Measurements from ENCODE around the gene EPHA6. TPM values are rescaled to one million over a fixed set of nuclear protein-coding genes. Genes with fewer than 3 reads are reported as not detected.
A peak's percentile ranks its signal among the peaks of the same experiment; 100 is the strongest.

EPHA6 gene
- total and polyA plus RNA-seq, 9 donors, result 0.07 to 0.62 (median 0.18) TPM

DNA sequence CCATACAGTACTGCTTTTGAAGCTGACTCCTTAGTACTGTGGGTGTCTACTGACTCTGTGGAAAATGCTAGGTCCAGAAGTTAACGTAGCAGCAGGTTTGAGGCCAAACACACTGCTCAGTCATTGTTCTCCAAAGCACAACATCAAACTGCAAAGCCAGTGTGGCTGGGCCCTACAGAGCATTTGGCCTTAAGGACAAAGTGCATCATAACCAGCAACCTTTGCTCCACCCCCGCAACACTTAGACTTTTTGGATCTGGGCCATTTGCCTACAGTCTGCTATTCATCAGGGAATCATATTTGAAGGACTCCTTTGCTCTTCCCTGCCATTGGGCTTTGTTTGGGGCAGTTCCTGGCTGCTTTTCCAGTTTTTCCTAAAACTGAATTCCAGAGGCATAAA lies 907.1 kb downstream of the EPHA6 start:
- 58% methylated on average over 2 of the region's 2 CpGs for WGBS (ENCODE audit: insufficient coverage)
- no peak for DNase-seq

DNA sequence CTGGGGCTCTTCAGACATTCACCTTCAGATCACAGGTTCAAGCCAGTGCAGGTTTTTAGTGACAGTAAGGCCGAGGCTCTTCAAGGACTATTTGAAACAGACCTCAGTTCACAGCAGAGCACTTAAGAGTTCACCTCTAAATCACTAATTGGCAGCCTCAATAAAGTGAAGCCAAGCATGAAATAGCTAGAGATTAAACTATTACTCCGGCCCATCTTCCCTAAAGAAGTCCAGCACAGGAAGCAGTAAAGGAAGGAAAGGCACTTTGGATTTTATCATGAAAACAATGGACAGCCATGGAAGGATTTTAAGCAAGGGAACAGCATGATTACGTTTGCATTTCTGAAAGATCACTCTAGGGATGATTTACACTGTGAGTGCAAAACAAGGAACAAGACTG lies 922.5 kb downstream of the EPHA6 start:
- no peak for DNase-seq
- Histone ChIP-seq H3K27me3 (ENCODE audit: control insufficient read depth, insufficient read depth, low read length) (no peaks in the 10 kb centered on the region), H3K36me3 (ENCODE audit: control insufficient read depth, insufficient read depth, low read length) (no peaks in the 10 kb centered on the region), H3K4me1 (ENCODE audit: control insufficient read depth, insufficient read depth, low read length) (no peaks in the 10 kb centered on the region), H3K27ac (ENCODE audit: low read length) (no peak overlapping the region), H3K9me3 (replicated peaks; ENCODE audit: control insufficient read depth, low read depth, low read length) (no peaks in the 10 kb centered on the region), H3K4me3 (ENCODE audit: low read length) (no peak overlapping the region)
- WGBS (ENCODE audit: insufficient coverage), result 0% methylated on average over 1 of the region's 3 CpGs

More for the DNA sequence above, 907.1 kb downstream of the EPHA6 start:
- no peaks in the 10 kb centered on the region for H3K4me1 ChIP-seq (ENCODE audit: control insufficient read depth, insufficient read depth, low read length)
- H3K36me3 ChIP-seq (ENCODE audit: control insufficient read depth, insufficient read depth, low read length), result no peaks in the 10 kb centered on the region
- H3K9me3 ChIP-seq (replicated peaks; ENCODE audit: control insufficient read depth, low read depth, low read length), result no peaks in the 10 kb centered on the region
- H3K4me3 ChIP-seq (ENCODE audit: low read length), result no peak overlapping the region
- H3K27me3 ChIP-seq (ENCODE audit: control insufficient read depth, insufficient read depth, low read length), result no peaks in the 10 kb centered on the region
- H3K27ac ChIP-seq (ENCODE audit: low read length), result no peak overlapping the region

DNA sequence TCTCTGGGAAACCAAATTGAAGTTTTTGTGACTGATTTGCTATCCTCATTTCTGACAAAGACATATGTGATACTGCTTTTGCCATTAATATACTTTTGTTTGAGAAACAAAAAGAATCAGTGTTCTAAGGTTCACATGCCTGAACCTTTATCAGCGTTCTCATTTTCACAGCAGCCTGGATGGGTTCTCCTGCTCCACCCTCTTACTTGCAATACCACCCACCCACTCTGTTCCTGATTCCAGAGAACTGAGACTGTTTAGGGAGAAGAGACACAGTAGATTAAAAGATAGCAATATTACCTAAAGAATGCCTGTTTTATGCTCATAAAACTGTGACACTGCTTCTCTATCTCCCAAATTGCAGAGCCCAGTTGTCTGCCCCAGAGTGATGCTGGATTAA lies 924.4 kb downstream of the EPHA6 start:
- H3K27ac ChIP-seq (ENCODE audit: low read length), result no peak overlapping the region
- no peak overlapping the region for H3K4me3 ChIP-seq (ENCODE audit: low read length)
- WGBS (ENCODE audit: insufficient coverage), result no CpG with 5 or more reads among the region's 1 CpG
- H3K27me3 ChIP-seq (ENCODE audit: control insufficient read depth, insufficient read depth, low read length), result no peaks in the 10 kb centered on the region
- DNase-seq, result no peak
- no peaks in the 10 kb centered on the region for H3K36me3 ChIP-seq (ENCODE audit: control insufficient read depth, insufficient read depth, low read length)
- H3K4me1 ChIP-seq (ENCODE audit: control insufficient read depth, insufficient read depth, low read length), result no peaks in the 10 kb centered on the region
- H3K9me3 ChIP-seq (replicated peaks; ENCODE audit: control insufficient read depth, low read depth, low read length), result no peaks in the 10 kb centered on the region

GRCh38 chr3:97742036-97742435 lies 927.6 kb downstream of the EPHA6 start:
- DNase-seq, result no peak
- H3K27ac ChIP-seq (ENCODE audit: low read length), result no peak overlapping the region
- H3K4me3 ChIP-seq (ENCODE audit: low read length), result no peak overlapping the region
- H3K9me3 ChIP-seq (replicated peaks; ENCODE audit: control insufficient read depth, low read depth, low read length), result no peaks in the 10 kb centered on the region
- no peaks in the 10 kb centered on the region for H3K4me1 ChIP-seq (ENCODE audit: control insufficient read depth, insufficient read depth, low read length)
- no CpG with 5 or more reads among the region's 3 CpGs for WGBS (ENCODE audit: insufficient coverage)
- no peaks in the 10 kb centered on the region for H3K27me3 ChIP-seq (ENCODE audit: control insufficient read depth, insufficient read depth, low read length)
- no peaks in the 10 kb centered on the region for H3K36me3 ChIP-seq (ENCODE audit: control insufficient read depth, insufficient read depth, low read length)

- no peak overlapping the region for H3K4me3 ChIP-seq (ENCODE audit: low read length)
- H3K36me3 ChIP-seq (ENCODE audit: control insufficient read depth, insufficient read depth, low read length), result no peaks in the 10 kb centered on the region
- no peaks in the 10 kb centered on the region for H3K4me1 ChIP-seq (ENCODE audit: control insufficient read depth, insufficient read depth, low read length)
- no peak for DNase-seq
- no CpG with 5 or more reads among the region's 3 CpGs for WGBS (ENCODE audit: insufficient coverage)
- no peaks in the 10 kb centered on the region for H3K27me3 ChIP-seq (ENCODE audit: control insufficient read depth, insufficient read depth, low read length)
- H3K27ac ChIP-seq (ENCODE audit: low read length), result no peak overlapping the region
- no peaks in the 10 kb centered on the region for H3K9me3 ChIP-seq (replicated peaks; ENCODE audit: control insufficient read depth, low read depth, low read length)
Measured at GRCh38 chr3:97744289-97744688, 929.9 kb downstream of the EPHA6 start.

GRCh38 chr3:97763586-97764406 lies 949.4 kb downstream of the EPHA6 start:
- Histone ChIP-seq H3K27me3 (ENCODE audit: control insufficient read depth, insufficient read depth, low read length) (no peaks in the 10 kb centered on the region), H3K36me3 (ENCODE audit: control insufficient read depth, insufficient read depth, low read length) (no peaks in the 10 kb centered on the region), H3K4me3 (ENCODE audit: low read length) (peak overlapping the region; percentile 67), H3K9me3 (replicated peaks; ENCODE audit: control insufficient read depth, low read depth, low read length) (no peaks in the 10 kb centered on the region), H3K4me1 (ENCODE audit: control insufficient read depth, insufficient read depth, low read length) (peaks cover 6% of the 10 kb centered on the region), H3K27ac (ENCODE audit: low read length) (peak overlapping the region; percentile 78)
- 2% methylated on average over 13 of the region's 22 CpGs for WGBS (ENCODE audit: insufficient coverage)
- DNase-seq, result no peak

DNA sequence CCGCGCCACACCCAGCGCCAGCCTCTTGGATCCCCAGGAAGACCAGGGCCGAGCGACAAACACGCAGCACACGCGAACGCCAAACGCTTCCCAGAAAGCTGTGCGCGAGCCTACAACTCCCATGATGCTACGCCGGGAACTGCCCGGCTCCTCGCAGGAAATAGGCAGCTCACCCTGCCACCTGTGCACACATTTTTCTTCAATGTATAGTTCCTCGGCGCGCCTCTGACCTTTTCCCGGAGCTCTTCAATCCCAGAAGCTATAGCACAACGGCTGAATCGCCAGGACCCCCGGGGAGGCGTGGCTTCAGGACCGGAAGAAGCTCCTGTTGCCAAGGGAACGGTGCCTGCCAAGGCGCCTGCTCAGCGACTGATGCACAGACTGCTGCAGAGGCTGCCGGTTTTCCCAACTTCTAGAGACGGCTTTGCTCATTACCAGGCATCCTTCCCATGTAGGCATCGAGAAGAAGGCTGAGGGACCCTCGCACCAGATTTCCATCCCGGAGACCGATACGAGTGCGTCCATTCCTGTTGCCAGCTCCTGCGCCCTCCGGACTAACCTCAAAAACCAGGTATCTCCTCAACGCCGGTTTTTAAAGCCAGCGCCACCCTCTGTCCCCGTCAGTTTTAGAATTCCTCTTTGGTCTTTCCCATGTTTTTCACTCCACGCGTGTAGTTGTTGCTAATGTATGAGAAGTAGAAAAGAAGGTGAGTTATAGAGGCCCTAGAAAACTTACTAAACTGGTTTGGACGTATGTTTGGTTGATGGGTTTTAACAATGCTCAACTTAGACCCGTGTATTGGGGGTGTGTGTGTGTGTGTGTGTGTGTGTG lies 950.2 kb downstream of the EPHA6 start, which contains the start of gene ARL6:
Gene ARL6 (plus strand): TSS at position 352 of the 832 bp plus-strand sequence. CDS start 3,350 bp downstream, outside the sequence.
- H3K9me3 ChIP-seq (replicated peaks; ENCODE audit: control insufficient read depth, low read depth, low read length), result no peaks in the 10 kb centered on the region
- H3K36me3 ChIP-seq (ENCODE audit: control insufficient read depth, insufficient read depth, low read length), result no peaks in the 10 kb centered on the region
- DNase-seq, result peak; percentile 94
- peak within 1 kb of the TSS; percentile 78 for H3K27ac ChIP-seq (ENCODE audit: low read length)
- H3K4me1 ChIP-seq (ENCODE audit: control insufficient read depth, insufficient read depth, low read length), result peaks cover 6% of the 10 kb centered on the region
- under 1% methylated on average over 37 of the region's 46 CpGs for WGBS (ENCODE audit: insufficient coverage)
- peak within 1 kb of the TSS; percentile 67 for H3K4me3 ChIP-seq (ENCODE audit: low read length)
- H3K27me3 ChIP-seq (ENCODE audit: control insufficient read depth, insufficient read depth, low read length), result no peaks in the 10 kb centered on the region

- no peaks in the 10 kb centered on the region for H3K27me3 ChIP-seq (ENCODE audit: control insufficient read depth, insufficient read depth, low read length)
- no peaks in the 10 kb centered on the region for H3K36me3 ChIP-seq (ENCODE audit: control insufficient read depth, insufficient read depth, low read length)
- peaks cover 6% of the 10 kb centered on the region for H3K4me1 ChIP-seq (ENCODE audit: control insufficient read depth, insufficient read depth, low read length)
- H3K27ac ChIP-seq (ENCODE audit: low read length), result no peak overlapping the region
- peak overlapping the region; percentile 67 for H3K4me3 ChIP-seq (ENCODE audit: low read length)
- WGBS (ENCODE audit: insufficient coverage), result 0% methylated on average over 1 of the region's 2 CpGs
- peak; percentile 6 for DNase-seq
- H3K9me3 ChIP-seq (replicated peaks; ENCODE audit: control insufficient read depth, low read depth, low read length), result no peaks in the 10 kb centered on the region
Measured at GRCh38 chr3:97765336-97765735, 950.9 kb downstream of the EPHA6 start.

- H3K4me3 ChIP-seq (ENCODE audit: low read length), result no peak overlapping the region
- H3K9me3 ChIP-seq (replicated peaks; ENCODE audit: control insufficient read depth, low read depth, low read length), result no peaks in the 10 kb centered on the region
- H3K4me1 ChIP-seq (ENCODE audit: control insufficient read depth, insufficient read depth, low read length), result no peaks in the 10 kb centered on the region
- H3K36me3 ChIP-seq (ENCODE audit: control insufficient read depth, insufficient read depth, low read length), result no peaks in the 10 kb centered on the region
- DNase-seq, result no peak
- H3K27ac ChIP-seq (ENCODE audit: low read length), result no peak overlapping the region
- WGBS (ENCODE audit: insufficient coverage), result 100% methylated on average over 2 of the region's 3 CpGs
- no peaks in the 10 kb centered on the region for H3K27me3 ChIP-seq (ENCODE audit: control insufficient read depth, insufficient read depth, low read length)
Measured at GRCh38 chr3:97772926-97773325, 958.5 kb downstream of the EPHA6 start.

DNA sequence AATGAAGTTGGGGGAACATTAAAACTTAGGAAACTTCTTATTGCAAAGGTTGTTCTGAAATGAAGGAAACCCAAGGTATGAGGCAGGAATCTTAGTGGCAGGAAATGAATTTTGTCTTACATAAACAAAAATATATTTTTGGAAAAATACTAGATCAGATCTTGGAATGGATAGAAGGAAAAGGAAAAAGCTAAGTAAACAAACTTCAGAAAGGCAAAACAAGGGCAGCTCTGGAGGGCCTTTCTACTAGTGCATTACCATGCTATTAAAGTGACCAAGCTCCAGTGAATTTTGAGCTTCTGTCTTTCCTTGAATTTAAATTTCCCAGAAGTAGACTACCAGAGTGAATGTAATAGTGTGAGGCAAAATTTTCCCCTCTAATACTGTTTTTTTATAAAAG lies 963.8 kb downstream of the EPHA6 start:
- no peaks in the 10 kb centered on the region for H3K36me3 ChIP-seq (ENCODE audit: control insufficient read depth, insufficient read depth, low read length)
- no peaks in the 10 kb centered on the region for H3K27me3 ChIP-seq (ENCODE audit: control insufficient read depth, insufficient read depth, low read length)
- no peak overlapping the region for H3K27ac ChIP-seq (ENCODE audit: low read length)
- no peak overlapping the region for H3K4me3 ChIP-seq (ENCODE audit: low read length)
- no peaks in the 10 kb centered on the region for H3K4me1 ChIP-seq (ENCODE audit: control insufficient read depth, insufficient read depth, low read length)
- no peak for DNase-seq
- H3K9me3 ChIP-seq (replicated peaks; ENCODE audit: control insufficient read depth, low read depth, low read length), result no peaks in the 10 kb centered on the region

All from muscle of leg (tissue), 11 donors.